ENCODE results near the gene CORO7.

GRCh38 chr16:4428500-4428899 is 12.1 kb upstream of the CORO7 start:
- no peak for TF ChIP-seq BHLHE40 (IDR thresholded peaks at IDR 0.05; ENCODE audit: borderline replicate concordance)
- TF ChIP-seq PKNOX1 (IDR thresholded peaks at IDR 0.05) = no peak
- TF ChIP-seq FOXK2 (IDR thresholded peaks at IDR 0.05) = no peak
- no peak for TF ChIP-seq FOXM1 (IDR thresholded peaks at IDR 0.05; ENCODE audit: borderline replicate concordance)
- no peak for TF ChIP-seq CTBP1 (IDR thresholded peaks at IDR 0.05; ENCODE audit: borderline replicate concordance)
- no peak for TF ChIP-seq ELF4 (IDR thresholded peaks at IDR 0.05)
- TF ChIP-seq NFRKB (IDR thresholded peaks at IDR 0.05) = no peak
- no peak for TF ChIP-seq SP1 (IDR thresholded peaks at IDR 0.05)
- TF ChIP-seq L3MBTL2 (conservative IDR thresholded peaks at IDR 0.05) = no peak
- no peak for TF ChIP-seq TARDBP (IDR thresholded peaks at IDR 0.05)
- no peak for TF ChIP-seq FOXA1 (IDR thresholded peaks at IDR 0.05)
